HG03103 (cell line): ENCODE data around the gene TPSAB1.
"Not testable (repeated sequence)": the region's sequence is repeated elsewhere in the genome, so short reads cannot be mapped to it uniquely, and the experiment has no call there.

Source experiments
- ATAC-seq: cut with Tn5 transposase; IDR thresholded peaks from one replicate; pipeline ENCODE4 v1.9.1; 2021; ENCODE audit warnings: low read depth; ENCODE audit not compliant: unreplicated experiment

TPSAB1 gene

DNA sequence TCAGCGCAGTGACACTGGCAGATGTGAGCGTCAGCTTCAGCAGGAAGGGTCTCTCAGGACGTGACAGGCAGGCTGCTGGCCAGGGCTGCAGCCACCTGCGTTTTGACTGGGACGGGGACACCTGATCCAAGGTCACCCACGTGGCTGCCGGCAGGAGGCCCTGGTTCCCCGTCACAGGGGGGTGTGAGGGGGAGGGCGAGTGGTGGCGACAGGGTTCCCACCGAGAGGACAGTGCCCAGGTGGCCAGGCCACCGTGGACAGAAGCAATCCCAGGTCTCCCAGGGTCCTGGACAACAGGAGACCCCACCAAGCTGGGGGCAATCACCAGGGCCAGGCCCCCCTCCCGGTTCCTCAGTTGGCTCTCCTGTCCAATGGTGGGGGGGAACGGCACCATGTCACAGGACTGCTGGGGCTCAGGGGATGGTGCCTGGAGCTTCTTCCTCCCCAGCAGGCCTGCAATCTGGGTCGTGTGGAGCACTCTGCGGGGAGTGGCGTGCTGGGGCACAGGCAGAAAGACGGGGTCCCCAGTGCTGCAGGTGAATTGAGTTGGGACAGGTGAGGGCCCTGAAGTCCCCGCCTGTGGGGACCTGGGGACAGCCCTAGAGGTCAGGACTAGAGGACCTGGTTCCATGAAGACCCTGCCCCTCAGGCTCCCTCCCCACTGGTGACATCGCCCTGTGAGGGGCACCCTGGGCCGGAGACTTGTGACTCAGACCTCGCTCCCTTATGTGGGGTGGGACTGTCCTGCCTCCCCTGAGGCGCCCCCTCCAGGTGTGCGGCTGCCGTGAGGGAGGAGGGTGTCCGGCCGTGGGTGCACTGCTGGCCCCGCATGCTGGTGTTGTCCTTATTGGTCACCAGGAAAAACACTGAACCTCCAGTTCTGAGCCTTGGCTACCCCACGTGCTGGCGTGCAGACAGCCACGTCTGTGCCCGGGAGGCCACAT, 3.7 kb downstream of the TPSAB1 start:
- not testable (repeated sequence) for ATAC-seq

DNA sequence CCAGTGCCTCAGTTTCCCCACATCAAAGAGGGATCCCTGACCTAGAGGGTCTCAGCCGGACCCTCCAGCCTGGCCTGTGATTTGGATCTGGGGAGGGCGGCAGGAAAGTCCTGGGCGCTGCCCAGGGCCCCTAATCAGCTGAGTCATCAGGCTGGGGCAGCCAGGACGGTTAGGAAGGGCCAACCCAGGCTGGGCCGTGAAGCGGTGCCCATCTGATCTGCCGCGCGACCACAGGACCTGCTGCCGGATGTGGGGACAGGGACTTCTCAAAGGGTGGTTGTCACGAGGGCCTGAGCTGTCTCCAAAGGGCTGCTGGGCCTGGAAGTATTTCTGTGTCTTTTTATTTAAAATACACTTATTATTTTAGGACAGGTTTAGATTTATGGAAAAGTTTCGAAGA, 4.4 kb downstream of the TPSAB1 start:
- no peak for ATAC-seq

DNA sequence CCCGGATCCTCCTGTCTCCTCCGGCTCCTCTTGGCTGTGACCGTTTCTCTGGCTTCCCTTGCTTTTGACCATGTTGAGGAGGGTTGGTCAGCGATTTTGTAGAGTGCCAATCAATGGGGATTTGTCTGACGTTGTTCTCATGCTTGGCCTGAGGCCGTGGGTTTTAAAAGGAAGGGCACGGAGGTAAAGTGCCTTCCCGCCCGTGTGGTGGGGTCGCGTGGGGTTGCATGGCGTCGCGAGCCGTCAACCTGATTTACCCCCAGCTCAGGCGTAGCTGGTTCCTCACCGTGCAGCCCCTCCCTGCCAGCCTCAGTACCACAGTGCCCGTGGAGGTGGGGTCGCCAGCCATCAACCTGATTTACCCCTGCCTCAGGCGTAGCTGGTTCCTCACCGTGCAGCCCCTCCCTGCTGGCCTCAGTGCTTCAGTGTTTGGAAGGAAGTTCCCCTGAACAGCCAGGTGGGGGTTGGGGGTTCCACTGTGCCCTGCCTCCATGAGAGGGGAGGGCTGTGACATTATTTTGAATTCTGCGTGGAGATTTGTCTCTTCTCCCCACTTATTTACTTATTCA, 5.0 kb downstream of the TPSAB1 start:
- no peak for ATAC-seq

DNA sequence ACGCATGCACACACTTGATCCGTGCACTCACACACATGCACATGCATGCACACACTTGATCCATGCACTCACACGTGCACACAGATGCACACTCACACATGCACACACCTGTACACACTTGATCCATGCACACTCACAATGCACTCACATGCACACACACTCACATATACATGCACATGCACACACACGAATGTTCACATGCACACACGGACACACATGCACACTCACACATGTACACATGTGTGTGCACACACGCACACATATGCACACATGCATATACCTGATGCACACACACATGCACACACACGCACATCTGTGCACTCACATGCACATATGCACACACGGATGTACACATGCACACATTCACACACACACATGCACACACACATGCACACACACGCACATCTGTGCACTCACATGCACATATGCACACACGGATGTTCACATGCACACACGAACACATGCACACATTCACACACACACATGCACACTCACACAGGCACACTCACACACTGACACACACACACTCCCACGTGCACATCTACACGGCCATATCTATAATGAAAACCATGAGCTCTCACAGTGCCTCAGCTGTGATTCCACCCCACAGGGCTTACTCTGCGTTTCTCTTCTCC, 7.5 kb downstream of the TPSAB1 start:
- ATAC-seq, result not testable (repeated sequence)

GRCh38 chr16:1249031-1249755, 8.7 kb downstream of the TPSAB1 start:
- ATAC-seq, result not testable (repeated sequence)

- not testable (repeated sequence) for ATAC-seq
Observed at GRCh38 chr16:1253701-1254364, 13.3 kb downstream of the TPSAB1 start.

DNA sequence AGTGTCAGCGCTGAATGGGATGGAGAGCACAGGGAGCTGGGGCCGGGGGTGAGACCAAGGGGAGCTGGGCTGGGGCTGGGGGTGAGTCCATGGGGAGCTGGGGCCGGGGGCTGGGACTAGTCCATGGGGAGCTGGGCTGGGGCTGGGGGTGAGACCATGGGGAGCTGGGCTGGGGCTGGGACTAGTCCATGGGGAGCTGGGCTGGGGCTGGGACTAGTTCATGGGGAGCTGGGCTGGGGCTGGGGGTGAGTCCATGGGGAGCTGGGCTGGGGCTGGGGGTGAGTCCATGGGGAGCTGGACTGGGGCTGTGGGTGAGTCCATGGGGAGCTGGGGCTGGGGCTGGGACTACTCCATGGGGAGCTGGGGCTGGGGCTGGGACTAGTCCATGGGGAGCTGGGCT, 14.3 kb downstream of the TPSAB1 start:
- ATAC-seq, result not testable (repeated sequence)

DNA sequence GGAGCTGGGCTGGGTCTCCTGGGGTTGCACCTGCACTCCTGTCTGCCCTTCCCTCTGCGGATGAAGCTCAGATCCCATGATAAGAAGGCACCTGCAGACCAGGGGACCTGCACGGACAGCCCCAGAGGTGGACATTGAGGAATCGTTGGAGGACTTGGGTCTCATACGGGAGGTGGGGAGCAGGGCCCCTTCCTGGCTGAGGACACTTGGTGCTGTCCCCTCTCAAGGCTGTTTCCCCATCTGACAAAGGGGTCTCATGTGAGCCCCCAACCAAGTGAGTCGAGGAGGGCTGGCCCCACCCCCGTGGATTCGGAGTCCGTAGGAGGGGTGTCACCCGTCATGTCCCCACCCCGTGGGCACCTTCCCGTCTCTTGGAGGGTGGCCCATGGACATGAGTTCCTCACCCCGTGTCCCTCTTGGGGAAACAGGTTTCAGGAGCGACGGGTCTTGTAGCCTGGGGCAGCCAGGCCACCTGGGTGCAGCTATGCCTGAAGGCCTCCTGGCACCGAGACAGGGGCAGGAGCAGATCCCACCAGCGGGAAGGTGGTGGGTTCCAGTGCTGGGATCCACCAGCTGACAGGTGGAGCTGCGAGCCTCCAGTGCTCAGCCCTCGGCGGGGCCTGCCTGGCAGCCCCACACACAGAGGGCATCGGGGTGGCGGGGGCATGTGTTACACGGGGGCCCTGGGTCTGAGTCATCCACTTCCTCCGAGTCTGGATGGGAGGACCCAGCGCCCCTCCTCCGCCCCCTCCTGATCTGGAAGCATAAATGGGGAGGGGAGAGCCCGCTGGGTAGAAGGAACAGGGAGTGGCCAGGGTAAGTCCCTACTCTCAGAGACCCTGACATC, 15.0 kb downstream of the TPSAB1 start, which contains the start of gene TPSD1:
Gene TPSD1 (plus strand): TSS at position 794 of the 847 bp plus-strand sequence. CDS start 212 bp downstream, outside the sequence.
- ATAC-seq, result not testable (repeated sequence)

DNA sequence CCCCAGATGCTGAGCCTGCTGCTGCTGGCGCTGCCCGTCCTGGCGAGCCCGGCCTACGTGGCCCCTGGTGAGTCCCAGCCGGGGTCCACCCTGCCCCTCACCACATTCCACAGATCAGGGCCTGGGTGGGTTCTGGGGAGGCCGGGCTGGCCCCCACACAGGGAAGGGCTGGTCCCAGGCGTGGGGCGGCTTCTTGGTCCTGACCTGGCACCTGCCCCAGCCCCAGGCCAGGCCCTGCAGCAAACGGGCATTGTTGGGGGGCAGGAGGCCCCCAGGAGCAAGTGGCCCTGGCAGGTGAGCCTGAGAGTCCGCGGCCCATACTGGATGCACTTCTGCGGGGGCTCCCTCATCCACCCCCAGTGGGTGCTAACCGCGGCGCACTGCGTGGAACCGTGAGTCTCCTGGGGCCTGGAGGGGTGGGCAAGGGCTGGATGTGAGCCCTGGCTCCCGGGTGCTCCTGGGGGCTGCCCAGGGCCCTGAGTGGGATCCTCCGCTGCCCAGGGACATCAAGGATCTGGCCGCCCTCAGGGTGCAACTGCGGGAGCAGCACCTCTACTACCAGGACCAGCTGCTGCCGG, 15.9 kb downstream of the TPSAB1 start:
- not testable (repeated sequence) for ATAC-seq

GRCh38 chr16:1256874-1257322, 16.4 kb downstream of the TPSAB1 start:
- no peak for ATAC-seq

DNA sequence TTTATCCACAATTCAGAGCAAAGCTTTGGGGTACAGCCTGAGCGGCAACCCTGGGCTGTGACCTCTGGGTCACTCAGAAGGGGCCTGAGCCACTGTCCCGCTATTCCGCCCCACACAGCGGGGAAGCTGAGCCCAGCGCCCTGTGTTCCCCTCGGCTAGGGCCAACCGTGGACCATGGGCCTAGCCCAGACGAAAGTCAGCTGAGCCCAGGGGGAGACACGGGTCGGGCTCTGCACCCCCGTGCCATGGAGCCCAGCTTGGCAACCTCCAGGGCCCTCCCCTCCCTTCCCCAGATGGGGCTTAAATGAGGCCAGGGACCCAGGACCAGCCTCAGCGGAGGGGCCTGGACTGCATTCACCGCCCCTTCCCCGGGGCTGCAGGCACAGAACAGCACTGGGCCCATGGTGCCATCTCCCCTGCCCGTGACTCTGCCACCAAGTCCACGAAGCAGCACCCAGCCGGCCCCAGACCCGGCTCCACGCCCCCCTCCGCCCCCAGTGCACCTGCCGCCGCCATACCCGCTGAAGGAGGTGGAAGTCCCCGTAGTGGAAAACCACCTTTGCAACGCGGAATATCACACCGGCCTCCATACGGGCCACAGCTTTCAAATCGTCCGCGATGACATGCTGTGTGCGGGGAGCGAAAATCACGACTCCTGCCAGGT, 17.2 kb downstream of the TPSAB1 start:
- no peak for ATAC-seq

GRCh38 chr16:1258225-1258600, 17.7 kb downstream of the TPSAB1 start:
- ATAC-seq, result no peak

GRCh38 chr16:1258906-1259759, 18.6 kb downstream of the TPSAB1 start:
- ATAC-seq, result no peak

GRCh38 chr16:1259760-1260068, 19.2 kb downstream of the TPSAB1 start:
- ATAC-seq, result no peak

- ATAC-seq, result no peak
Observed at GRCh38 chr16:1260101-1260680, 19.7 kb downstream of the TPSAB1 start.

DNA sequence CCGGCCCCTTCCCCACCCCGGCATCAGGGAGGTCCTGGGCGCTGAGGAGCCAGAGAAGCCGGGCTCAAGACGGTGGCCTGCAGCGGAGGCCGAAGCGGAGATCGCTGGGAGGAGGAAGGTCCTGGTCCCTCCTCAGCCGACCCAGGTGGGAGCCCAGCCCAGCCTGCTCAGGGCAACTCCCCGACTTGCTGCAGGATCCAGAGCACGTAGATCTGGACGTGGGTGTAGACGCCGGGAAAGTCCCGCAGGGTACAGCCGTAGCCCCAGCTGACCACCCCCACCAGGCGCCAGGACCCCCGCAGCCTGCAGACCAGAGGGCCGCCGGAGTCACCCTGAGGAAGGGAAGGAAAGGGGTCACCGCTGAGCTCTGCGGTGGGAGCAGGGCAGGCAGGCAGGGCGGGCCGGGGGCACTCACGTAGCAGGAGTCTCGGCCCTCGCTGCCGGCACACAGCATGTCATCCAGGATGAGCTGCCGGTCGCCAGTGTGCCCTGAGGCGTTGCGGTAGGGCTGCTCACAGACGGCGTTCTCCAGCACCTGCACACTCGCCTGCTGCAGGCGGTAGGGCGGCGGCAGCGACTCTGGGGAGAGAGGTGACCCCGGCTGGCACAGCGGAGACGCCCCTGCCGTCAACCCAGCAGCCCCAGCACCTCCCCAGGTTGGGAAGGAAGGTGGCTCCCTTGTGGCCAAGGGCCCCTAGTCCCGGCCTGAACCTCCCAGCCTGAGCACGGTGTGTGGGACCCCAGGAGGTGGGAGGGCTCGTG, 20.8 kb downstream of the TPSAB1 start:
- ATAC-seq, result no peak
